ENCODE data around the gene SRSF9. TPM values are rescaled to one million over a fixed set of nuclear protein-coding genes. Genes with fewer than 3 reads are reported as not detected.
A peak's percentile ranks its signal among the peaks of the same experiment; 100 is the strongest.

Gene SRSF9
- total and polyA plus RNA-seq, 2 donors (not counting 1 experiment from before 2014, with no cell fraction given), result 96.3 to 157 TPM

DNA sequence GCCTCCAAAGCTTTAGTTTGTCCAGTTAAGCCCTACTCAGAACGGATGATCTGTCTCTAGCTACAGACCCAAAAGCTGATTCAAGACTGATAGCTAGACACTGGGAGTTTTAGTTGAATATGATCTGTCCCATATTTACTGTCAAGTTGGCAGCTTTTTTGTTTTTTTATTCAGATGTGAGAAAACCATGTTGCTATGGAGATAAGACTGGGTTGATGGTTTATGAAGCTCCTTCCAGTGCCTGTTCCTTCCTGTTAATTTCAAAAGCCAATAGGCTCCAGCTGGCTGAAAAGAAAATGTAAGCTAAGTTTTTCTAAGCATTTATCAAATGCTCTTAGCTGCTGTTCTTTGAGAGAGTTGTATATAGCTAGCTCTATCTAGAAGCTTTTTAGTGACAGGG lies 31.0 kb upstream of the SRSF9 start:
- H3K4me1 Mint-ChIP-seq, result peaks cover 21% of the 10 kb centered on the region
- POLR2A ChIA-PET, result no interaction called here
- intact Hi-C loops (cut with micrococcal nuclease), result no loop called here

DNA sequence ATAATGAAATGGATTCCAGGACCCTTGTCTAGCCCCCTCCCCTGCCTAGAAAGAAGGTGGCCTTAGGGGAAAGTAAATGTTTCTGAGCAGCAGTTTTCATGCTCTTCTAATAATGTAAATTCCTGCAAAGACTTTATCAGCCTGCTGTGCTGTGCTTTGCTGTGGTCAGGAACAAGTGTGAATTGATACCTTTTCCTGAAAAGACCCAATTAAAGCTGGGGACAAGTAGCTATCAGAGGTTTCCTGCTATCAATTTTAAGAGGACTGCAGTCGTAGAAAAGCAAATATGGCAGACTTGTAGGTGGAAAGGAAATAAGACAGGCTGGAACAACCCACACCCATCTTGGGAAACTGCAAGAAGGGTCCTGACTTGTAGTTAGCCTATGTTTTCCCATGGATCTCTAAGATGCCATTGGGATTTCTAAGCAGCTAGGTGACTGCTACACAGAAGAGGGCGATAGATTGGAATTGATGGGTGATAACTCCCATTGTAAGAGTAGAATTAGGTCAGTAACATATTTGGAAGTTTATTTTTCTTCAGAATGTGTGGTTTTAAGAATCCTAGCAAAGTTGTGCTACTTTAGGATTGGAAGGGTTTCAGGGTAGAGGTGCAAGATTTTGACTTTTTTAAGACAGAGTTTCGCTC lies 29.4 kb upstream of the SRSF9 start:
- 95% methylated on average over 3 of the region's 3 CpGs for WGBS (ENCODE audit: insufficient coverage)
- no peak overlapping the region for H3K4me3 Mint-ChIP-seq
- intact Hi-C loops (cut with micrococcal nuclease), result loop anchor here (5.0 kb wide), 1 partner anchor 83 kb away; the partner anchor contains the start of gene POP5

More for the DNA sequence above, 31.0 kb upstream of the SRSF9 start:
- no peak overlapping the region for H2AFZ ChIP-seq (ENCODE audit: insufficient read depth, low read depth, low read length, poor library complexity, severe bottlenecking)
- no CpG with 5 or more reads among the region's 1 CpG for WGBS (ENCODE audit: insufficient coverage)
- H3K36me3 ChIP-seq (replicated peaks in 1 of 2; ENCODE audit: control extremely low read depth in 1 of 2, control insufficient read depth in 1 of 2, extremely low read depth in 1 of 2, insufficient read depth in 2 of 2, low read length in 1 of 2), result peaks cover 0 to 27% of the 10 kb centered on the region in 2 experiments
- H3K4me1 ChIP-seq (ENCODE audit: control insufficient read depth in 2 of 2, insufficient read depth in 2 of 2, low read length in 2 of 2), result peaks cover 11% of the 10 kb centered on the region in 2 donors
- CTCF ChIA-PET, result interaction anchor here (0.7 to 1.1 kb wide), 3 partner anchors 32 to 64 kb away, joined by 3 read pairs; no protein-coding TSS in a partner anchor
- H3K9me3 ChIP-seq (ENCODE audit: control extremely low read depth in 1 of 3, control insufficient read depth in 2 of 3, insufficient read depth in 1 of 3, low read length in 2 of 3), result no peaks in the 10 kb centered on the region
- no peak overlapping the region for H3K4me3 ChIP-seq (ENCODE audit: control extremely low read depth in 1 of 5, extremely low read depth in 1 of 5, insufficient read depth in 1 of 5, low read depth in 2 of 5, low read length in 4 of 5)
- H3K27me3 ChIP-seq (replicated peaks in 1 of 4; ENCODE audit: control extremely low read depth in 1 of 4, control insufficient read depth in 3 of 4, insufficient read depth in 4 of 4, low read length in 3 of 4), result no peaks in the 10 kb centered on the region
- H3K9me3 Mint-ChIP-seq (ENCODE audit: insufficient read depth), result no peaks in the 10 kb centered on the region
- H3K27ac ChIP-seq (ENCODE audit: low read length in 2 of 2), result no peak overlapping the region
- no peak overlapping the region for H3K27ac Mint-ChIP-seq
- H3K4me3 Mint-ChIP-seq, result no peak overlapping the region
- DNase-seq (no peak), ATAC-seq (ENCODE audit: low read depth) (no peak)
- H3K27me3 Mint-ChIP-seq, result no peaks in the 10 kb centered on the region
- peaks cover 20% of the 10 kb centered on the region for H4K20me1 ChIP-seq (ENCODE audit: control insufficient read depth, insufficient read depth, low read length, poor library complexity, severe bottlenecking)
- peaks cover 17% of the 10 kb centered on the region for H3K79me2 ChIP-seq (ENCODE audit: control insufficient read depth, insufficient read depth, low read length)
- no peak overlapping the region for H3K9ac ChIP-seq (ENCODE audit: low read length)
- no peak for TF ChIP-seq EZH2 (IDR thresholded peaks at IDR 0.05; ENCODE audit: borderline replicate concordance, insufficient read depth, low read depth, low read length, poor library complexity, severe bottlenecking)
- TF ChIP-seq, protein P1, sequence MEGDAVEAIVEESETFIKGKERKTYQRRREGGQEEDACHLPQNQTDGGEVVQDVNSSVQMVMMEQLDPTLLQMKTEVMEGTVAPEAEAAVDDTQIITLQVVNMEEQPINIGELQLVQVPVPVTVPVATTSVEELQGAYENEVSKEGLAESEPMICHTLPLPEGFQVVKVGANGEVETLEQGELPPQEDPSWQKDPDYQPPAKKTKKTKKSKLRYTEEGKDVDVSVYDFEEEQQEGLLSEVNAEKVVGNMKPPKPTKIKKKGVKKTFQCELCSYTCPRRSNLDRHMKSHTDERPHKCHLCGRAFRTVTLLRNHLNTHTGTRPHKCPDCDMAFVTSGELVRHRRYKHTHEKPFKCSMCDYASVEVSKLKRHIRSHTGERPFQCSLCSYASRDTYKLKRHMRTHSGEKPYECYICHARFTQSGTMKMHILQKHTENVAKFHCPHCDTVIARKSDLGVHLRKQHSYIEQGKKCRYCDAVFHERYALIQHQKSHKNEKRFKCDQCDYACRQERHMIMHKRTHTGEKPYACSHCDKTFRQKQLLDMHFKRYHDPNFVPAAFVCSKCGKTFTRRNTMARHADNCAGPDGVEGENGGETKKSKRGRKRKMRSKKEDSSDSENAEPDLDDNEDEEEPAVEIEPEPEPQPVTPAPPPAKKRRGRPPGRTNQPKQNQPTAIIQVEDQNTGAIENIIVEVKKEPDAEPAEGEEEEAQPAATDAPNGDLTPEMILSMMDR (IDR thresholded peaks at IDR 0.05), result no peak
- H3K4me2 ChIP-seq (replicated peaks; ENCODE audit: low read depth, low read length, poor library complexity, severe bottlenecking), result no peak overlapping the region

More for the DNA sequence above, 29.4 kb upstream of the SRSF9 start:
- Histone ChIP-seq H2AFZ (ENCODE audit: insufficient read depth, low read depth, low read length, poor library complexity, severe bottlenecking) (no peak overlapping the region), H3K79me2 (ENCODE audit: control insufficient read depth, insufficient read depth, low read length) (peaks cover 24% of the 10 kb centered on the region), H3K4me1 (ENCODE audit: control insufficient read depth in 2 of 2, insufficient read depth in 2 of 2, low read length in 2 of 2) (peaks cover 17% of the 10 kb centered on the region in 2 donors), H3K27me3 (replicated peaks in 1 of 4; ENCODE audit: control extremely low read depth in 1 of 4, control insufficient read depth in 3 of 4, insufficient read depth in 4 of 4, low read length in 3 of 4) (no peaks in the 10 kb centered on the region), H3K4me2 (replicated peaks; ENCODE audit: low read depth, low read length, poor library complexity, severe bottlenecking) (no peak overlapping the region), H3K4me3 (ENCODE audit: control extremely low read depth in 1 of 5, extremely low read depth in 1 of 5, insufficient read depth in 1 of 5, low read depth in 2 of 5, low read length in 4 of 5) (no peak overlapping the region), H3K36me3 (replicated peaks in 1 of 2; ENCODE audit: control extremely low read depth in 1 of 2, control insufficient read depth in 1 of 2, extremely low read depth in 1 of 2, insufficient read depth in 2 of 2, low read length in 1 of 2) (peaks cover 0 to 18% of the 10 kb centered on the region in 2 experiments), H3K9ac (ENCODE audit: low read length) (no peak overlapping the region), H3K27ac (ENCODE audit: low read length in 2 of 2) (peak overlapping the region in 1 of 2 donors; percentile 18), H3K9me3 (ENCODE audit: control extremely low read depth in 1 of 3, control insufficient read depth in 2 of 3, insufficient read depth in 1 of 3, low read length in 2 of 3) (no peaks in the 10 kb centered on the region), H4K20me1 (ENCODE audit: control insufficient read depth, insufficient read depth, low read length, poor library complexity, severe bottlenecking) (peaks cover 20% of the 10 kb centered on the region)
- CTCF ChIA-PET, result interaction anchor here (1.4 kb wide), 2 partner anchors 31 to 59 kb away, joined by 3 to 4 read pairs; no protein-coding TSS in a partner anchor
- H3K4me1 Mint-ChIP-seq, result peaks cover 28% of the 10 kb centered on the region
- no peaks in the 10 kb centered on the region for H3K9me3 Mint-ChIP-seq (ENCODE audit: insufficient read depth)
- no peak overlapping the region for H3K27ac Mint-ChIP-seq
- no peaks in the 10 kb centered on the region for H3K27me3 Mint-ChIP-seq
- POLR2A ChIA-PET, result interaction anchor here (0.8 kb wide), 1 partner anchor 16 kb away, joined by 4 read pairs; no protein-coding TSS in a partner anchor
- ATAC-seq (ENCODE audit: low read depth) (no peak), DNase-seq (no peak)
- TF ChIP-seq EZH2 (IDR thresholded peaks at IDR 0.05; ENCODE audit: borderline replicate concordance, insufficient read depth, low read depth, low read length, poor library complexity, severe bottlenecking), result no peak
- TF ChIP-seq, protein P1 (IDR thresholded peaks at IDR 0.05), result no peak
